Left cardiac atrium (tissue), 4 donors: ENCODE results near the gene PIGV. TPM values are rescaled to one million over a fixed set of nuclear protein-coding genes. Genes with fewer than 3 reads are reported as not detected.

Source experiments
- ATAC-seq, 2 donors: fragments of 200-7000 bp; cut with Tn5 transposase; one replicate each; pipeline ENCODE4 v1.9.1; 2020; ENCODE audit warnings: mild to moderate bottlenecking in 2 of 2, moderate library complexity in 2 of 2
- DNase-seq: peaks from one replicate; pipeline ENCODE4 v3.0.0-alpha.2; 2020
- intact Hi-C, 2 donors: fragments of 100-400 bp; cut with DNase I; formaldehyde crosslinking; loops; one replicate each; pipeline versions ENCODE4 v1.14.1 to v1.15.1; 2022 to 2023
- long read RNA-seq: library from polyadenylated mRNA; unstranded; transcript quantifications from one replicate; pipeline ENCODE4 v2.0.0, GENCODE V29; 2021
- total RNA-seq, 2 donors: library from RNA; stranded (reverse); fragmentation: NEBNext Ultra II Directional; extraction: Animal tissue kit (Norgen Biotek cat#: 25700); gene quantifications; one replicate each; pipeline ENCODE4 v1.2.1, GENCODE V29; 2021
- donor health status: DM: no; HTN: yes; CAD: no.
- donor health status: DM: no; HTN: yes; CAD: no; lungs with severe emphysema.
- donor health status: DM: yes; HTN: yes; CAD: no.
- donor health status: Dilated cardiomyopathy.

Gene PIGV
- 1 to 10 TPM; 6.1 to 6.7 TPM for total RNA-seq
- long read RNA-seq, partial matches to known transcripts, result 0 of 9 reads
- long read RNA-seq, other reads (novel, unspliced or antisense), result 6 of 9 reads

DNA sequence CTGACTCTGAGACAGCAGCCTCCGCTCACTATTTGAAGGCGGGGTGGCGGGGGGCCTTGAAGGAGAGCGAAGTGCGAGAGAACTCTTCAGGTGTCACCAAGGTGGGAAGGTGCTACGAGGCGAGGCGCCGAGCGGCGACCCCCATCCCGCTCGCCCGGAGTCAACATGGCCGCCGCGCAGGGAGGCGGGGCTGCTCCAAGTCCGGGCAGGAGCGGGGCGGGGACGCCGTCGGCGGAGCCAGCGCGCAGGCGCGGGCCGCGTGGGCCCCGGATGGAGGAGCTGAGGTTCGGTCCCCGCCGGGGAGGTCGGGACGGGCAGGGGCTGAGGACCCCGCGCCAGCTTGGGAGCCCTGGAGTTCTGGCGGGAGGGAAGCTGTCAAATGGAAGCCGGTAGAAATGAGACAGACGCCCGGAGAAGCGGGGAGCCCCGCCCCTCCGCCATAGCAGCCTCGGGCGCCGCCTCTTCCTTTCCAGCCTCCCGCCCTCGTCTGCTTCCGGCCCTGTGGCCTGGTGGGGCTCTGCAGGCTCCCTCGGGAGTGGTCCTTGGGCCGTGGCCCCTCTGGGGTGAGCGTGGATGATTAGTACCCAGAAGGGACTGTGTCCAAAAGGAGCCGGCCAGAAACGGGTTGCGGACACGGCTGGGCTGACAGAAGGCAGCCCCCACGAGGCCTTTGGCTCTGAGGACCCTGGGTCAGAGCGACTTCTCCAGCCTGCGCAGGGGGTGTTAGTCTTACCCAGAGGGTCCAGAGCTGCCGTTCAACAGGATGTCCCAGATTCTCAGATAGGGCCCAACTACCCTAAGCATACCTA, at the start of gene PIGV:
TSS of gene PIGV (plus strand) at position 245 of the 809 bp plus-strand sequence. CDS start 2,866 bp downstream, outside the sequence.
- ATAC-seq, result peak; percentile 90 to 92
- intact Hi-C loops, result loop anchor here (2.0 to 10.0 kb wide), 4 partner anchors 36 to 283 kb away; partner anchors contain the start of gene ARID1A (in 1 of the 2)
- DNase-seq, result peak; percentile 91

DNA sequence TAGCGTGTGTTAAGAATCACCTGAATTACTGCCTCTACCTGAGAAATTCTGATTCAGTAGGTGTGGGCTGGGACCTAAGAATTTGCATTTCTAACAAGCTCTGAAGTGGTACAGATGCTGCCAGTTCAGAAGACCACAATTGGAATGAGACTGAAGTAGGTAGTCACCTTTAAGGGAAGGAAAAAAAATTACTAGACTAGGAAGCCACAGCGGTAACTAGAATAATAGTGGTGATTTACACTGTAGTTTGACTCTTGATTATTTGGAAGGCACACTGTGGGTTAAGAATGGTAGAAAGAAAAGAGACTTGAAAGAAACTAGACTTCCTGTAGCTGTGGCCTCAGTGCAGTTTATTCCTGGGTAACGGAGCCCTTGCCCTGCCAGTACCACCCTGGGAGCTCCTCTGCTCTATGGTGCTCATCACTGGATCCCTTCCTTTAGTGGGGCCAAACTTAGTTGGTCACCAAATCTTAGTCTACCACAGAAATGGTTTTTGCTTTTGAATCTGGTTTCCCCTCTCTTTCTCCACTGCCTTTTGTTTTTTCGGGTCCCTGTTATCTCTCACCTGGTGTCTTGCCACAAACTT, 48.3 kb upstream of the PIGV start:
- intact Hi-C loops, result no loop called here
- DNase-seq, result no peak
- ATAC-seq, result no peak

- intact Hi-C loops, result no loop called here
- ATAC-seq, result no peak
Observed at GRCh38 chr1:26740023-26740634, 47.6 kb upstream of the PIGV start.

DNA sequence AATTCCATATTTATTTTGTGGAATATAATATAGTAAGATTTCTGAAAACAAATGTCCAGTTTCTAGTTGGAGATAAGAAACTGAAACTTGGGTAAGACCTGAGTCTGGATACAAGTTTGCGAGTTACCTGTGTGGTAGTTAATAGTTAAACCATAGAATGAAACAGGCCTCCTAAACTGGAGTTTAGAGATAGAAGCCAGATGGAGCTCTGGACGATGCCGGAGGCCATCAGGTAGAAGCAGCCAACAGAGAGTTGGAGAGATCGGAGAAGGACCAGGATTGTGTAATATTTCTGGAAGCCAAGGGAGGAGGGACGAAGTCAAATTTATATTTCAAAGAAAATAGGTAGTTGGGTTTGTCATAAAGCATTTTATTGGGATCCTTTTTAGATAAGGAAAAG, 46.8 kb upstream of the PIGV start:
- ATAC-seq, result no peak
- intact Hi-C loops, result no loop called here
- DNase-seq, result no peak

More at GRCh38 chr1:26740023-26740634, 47.6 kb upstream of the PIGV start:
- DNase-seq, result no peak

DNA sequence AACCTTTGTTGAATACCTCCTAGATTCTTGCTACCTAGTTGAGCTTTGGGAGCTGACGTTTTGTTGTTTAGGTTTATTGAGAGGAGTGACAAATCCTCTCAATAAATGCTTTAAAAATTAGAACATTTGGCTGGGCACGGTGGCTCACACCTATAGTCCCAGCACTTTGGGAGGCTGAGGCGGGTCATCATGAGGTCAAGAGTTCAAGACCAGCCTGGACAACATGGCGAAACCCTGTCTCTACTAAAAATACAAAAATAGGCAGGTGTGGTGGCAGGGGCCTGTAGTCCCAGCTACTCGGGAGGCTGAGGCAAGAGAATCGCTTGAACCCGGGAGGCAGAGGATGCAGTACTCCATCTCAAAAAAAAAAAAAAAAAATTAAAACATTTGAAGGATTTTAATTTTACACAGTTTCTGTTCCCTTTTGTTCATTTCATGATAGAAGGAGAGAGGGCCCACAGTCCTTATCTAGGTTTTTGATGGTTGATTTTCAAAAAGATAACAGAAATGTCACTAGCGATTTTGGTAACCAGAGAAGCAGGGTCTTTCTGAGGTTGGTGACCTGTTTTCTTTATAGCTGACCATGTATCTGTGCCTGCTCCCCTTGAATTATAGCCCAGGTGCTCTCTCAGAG, 44.2 kb upstream of the PIGV start:
- intact Hi-C loops, result no loop called here
- no peak for ATAC-seq
- no peak for DNase-seq

DNA sequence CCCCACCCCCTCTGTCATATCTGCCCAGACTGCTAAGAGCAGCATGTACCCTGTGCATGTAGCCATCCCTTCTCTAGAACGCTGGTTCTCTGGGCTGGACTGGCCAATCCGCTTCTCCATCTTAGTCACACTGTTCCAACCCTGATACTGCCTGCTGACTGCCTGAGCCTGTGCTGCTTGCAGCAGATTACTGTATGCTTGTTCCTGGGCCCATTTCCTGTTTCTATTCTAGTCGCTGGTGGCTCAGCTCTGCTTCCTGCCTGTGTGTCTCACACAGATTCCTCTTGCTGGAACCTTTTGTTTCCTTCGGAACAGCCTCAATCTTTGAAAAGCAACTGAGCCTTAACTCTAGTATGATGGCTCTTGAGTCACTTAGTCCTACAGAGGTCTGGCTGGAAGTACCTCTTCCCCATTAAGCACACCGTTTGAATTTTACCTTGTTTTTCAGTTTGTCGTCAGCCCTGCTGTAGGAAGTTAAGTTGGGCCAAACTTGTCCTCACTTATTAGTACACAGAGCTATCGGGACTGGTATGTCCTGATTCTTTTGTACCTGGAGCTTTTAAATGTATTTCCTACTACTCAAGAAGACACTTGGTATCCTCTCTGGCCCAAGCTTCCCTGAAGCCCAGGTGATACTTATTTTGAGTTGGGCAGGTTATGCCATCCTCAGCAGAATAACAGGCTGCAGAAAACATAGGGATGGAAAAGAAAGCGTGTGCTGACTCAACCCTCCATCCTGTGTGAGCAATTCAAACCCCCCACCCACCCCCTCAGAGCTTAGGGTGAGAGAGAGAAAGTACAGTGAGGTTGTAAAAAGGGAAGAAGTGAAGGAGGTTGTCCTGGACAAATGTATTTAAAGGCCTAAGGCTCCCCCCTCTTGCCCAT, 43.4 kb upstream of the PIGV start:
- ATAC-seq (peak; percentile 94 to 98), DNase-seq (peak; percentile 80)
- intact Hi-C loops, result no loop called here

DNA sequence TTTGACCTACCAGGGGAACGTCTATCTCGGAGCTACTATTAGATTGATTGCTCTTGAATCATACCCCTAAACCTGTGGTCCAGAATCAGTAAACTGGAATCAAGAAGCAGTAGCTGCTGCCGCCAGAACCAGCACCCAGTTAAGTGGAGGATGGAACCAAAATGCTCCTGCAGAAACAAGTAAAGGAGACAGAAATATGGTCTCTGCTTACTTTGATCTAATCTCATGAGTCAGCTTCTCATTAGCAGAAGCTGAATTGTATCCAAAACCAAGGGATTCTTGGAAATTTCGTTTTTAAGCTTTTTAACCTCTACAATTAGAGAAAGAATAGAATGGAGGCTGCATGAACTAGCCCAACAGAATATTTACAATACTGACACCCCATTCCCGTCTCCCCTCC, 42.6 kb upstream of the PIGV start:
- no peak for ATAC-seq
- intact Hi-C loops, result no loop called here

GRCh38 chr1:26747048-26747447, 40.7 kb upstream of the PIGV start:
- ATAC-seq (no peak), DNase-seq (no peak)
- intact Hi-C loops, result no loop called here

More for the DNA sequence above, 42.6 kb upstream of the PIGV start:
- DNase-seq, result no peak

DNA sequence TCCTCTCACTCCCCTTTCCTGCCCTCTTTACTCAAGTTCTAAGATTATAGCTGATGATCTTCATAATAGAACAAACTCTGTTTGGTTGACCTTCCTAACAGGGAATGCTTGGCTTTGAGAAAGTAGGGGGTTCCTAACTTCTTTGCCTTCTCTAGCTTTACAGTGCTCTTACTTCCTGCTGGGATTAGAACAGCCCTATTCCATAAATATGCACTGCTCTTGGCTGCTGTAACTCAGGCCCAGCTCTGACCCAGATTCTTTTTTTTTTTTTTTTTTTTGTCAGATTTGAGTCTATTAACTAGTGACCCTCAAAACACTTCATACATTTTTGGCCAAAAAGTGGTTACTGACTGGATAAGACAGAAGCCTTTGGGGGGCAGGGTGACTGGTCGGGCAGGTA, 39.4 kb upstream of the PIGV start:
- ATAC-seq, result no peak
- intact Hi-C loops, result no loop called here
- DNase-seq, result no peak

- no peak for ATAC-seq
Observed at GRCh38 chr1:26749458-26749857, 38.3 kb upstream of the PIGV start.

GRCh38 chr1:26750428-26750827, 37.3 kb upstream of the PIGV start:
- ATAC-seq (no peak), DNase-seq (no peak)
- intact Hi-C loops, result loop anchor here in 1 of 2 donors (5.0 kb wide), 2 partner anchors 37 to 48 kb away; partner anchors contain the start of gene PIGV

More at GRCh38 chr1:26749458-26749857, 38.3 kb upstream of the PIGV start:
- no peak for DNase-seq
- intact Hi-C loops, result no loop called here

DNA sequence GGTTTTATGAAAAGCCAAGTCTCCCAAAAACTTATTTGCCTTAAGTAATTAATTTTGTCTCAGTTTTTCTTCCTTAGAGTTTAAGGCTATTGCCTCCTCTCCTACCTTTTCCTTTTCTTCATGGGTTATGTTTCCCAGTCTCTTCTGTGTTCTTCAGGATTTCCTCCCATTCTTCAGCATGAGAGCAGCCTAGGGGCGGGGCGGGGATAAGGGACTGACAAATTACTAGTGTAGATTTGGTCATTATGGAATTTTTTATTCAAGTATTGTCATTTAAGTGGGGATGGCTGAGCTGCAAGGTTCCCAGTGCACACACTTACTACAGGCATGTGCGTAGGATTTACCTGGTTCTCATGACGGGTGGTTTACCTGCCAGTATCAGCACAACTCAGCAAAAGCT, 35.2 kb upstream of the PIGV start:
- ATAC-seq, result peak in 1 of 2 donors; percentile 17
- intact Hi-C loops, result loop anchor here in 1 of 2 donors (5.0 kb wide), 2 partner anchors 35 to 50 kb away; partner anchors contain the start of gene PIGV
- peak; percentile 62 for DNase-seq

DNA sequence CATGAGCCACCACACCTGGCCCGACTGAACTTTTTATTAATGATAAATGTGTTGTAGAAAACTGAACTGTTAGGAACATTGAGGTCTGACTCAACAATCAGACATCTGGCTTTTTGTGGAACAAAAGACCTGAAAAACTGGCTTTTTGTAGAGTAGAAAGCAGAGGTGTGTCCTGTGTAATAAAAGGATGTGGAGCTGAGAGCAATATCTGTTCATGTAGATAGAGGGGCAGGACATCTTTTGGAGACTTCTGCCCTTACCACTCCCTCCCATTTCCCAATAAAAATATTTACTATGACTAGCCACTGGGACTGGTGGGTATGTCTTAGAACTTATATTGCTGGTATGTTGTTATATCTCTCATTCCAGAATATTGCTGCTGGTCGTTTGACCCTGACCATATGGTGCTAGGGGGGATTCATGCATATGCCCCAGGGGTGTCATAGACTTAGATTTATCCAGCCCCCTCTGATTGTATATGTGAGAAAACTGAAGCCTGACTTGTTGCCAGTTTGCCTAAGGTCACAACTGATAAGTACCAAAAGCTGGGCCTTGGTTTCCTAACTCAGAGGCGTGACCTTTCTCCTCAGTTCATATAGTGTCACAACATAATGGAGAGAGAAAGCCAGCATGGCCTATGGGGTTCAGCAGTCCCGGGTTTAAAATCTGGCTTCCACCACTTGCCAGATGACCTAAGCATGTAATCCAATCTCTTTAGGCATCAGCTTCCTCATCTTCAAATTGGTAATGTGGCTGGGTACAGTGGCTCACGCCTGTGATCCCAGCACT, 33.5 kb upstream of the PIGV start:
- intact Hi-C loops, result loop anchor here in 1 of 2 donors (5.0 kb wide), 2 partner anchors 33 to 52 kb away; partner anchors contain the start of gene PIGV
- ATAC-seq, result no peak

DNA sequence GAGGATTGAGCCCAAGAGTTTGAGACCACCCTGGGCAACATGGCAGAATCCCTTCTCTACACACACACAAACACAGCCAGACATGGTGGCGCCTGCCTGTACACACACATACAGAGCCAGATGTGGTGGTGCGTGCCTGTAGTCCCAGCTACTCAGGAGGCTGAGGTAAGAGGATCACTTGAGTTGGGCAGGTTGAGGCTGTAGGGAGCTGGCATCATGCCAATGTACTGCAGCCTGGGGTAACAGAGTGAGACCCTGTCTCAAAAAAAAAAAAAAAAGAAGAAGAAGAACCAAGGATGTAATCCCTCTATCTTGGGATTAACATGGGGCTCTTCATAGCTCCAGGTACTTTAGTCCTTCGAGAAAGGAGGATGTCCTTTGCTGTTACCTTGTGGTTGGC, 29.4 kb upstream of the PIGV start:
- DNase-seq, result no peak
- intact Hi-C loops, result no loop called here
- no peak for ATAC-seq

More for the DNA sequence above, 33.5 kb upstream of the PIGV start:
- no peak for DNase-seq

- no peak for ATAC-seq
- intact Hi-C loops, result no loop called here
Observed at GRCh38 chr1:26759531-26759930, 28.2 kb upstream of the PIGV start.

DNA sequence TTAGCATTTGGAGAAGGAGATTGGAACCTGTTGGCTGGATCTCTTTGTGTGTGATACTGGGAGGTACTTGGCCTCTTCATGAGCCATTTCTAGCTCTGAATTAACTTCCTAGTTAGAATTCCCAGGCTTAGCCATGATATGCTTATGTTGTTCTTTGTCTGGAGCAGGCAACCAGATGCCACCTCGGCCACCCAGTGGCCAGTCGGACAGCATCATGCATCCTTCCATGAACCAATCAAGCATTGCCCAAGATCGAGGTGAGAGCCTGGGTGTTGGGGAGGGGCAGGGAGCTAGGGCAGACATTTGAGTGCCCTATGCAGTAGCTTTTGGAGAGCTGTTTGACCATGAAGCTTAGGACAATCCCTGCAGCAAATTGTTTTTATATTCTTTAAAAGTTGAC, 26.5 kb upstream of the PIGV start:
- intact Hi-C loops, result no loop called here
- DNase-seq (no peak), ATAC-seq (no peak)

More at GRCh38 chr1:26759531-26759930, 28.2 kb upstream of the PIGV start:
- no peak for DNase-seq

DNA sequence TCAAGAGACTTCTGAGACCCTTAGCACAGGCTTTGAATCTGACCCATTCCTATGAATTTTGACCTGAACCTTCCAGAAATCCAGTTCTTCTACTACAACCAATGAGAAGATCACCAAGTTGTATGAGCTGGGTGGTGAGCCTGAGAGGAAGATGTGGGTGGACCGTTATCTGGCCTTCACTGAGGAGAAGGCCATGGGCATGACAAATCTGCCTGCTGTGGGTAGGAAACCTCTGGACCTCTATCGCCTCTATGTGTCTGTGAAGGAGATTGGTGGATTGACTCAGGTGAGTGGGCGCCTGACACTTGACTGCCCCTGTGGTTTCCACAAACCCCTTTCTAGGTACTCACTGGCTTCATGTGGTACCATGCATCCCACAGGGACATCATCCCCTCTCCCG, 20.0 kb upstream of the PIGV start:
- DNase-seq (no peak), ATAC-seq (no peak)
- intact Hi-C loops, result loop anchor here in 1 of 2 donors (5.0 kb wide), 1 partner anchor 35 kb away; no protein-coding TSS in a partner anchor
